H1 (cell line): ENCODE data around the gene HSPA12A. TPM values are rescaled to one million over a fixed set of nuclear protein-coding genes. Genes with fewer than 3 reads are reported as not detected.

Experiments
- CTCF ChIA-PET: fragments of 300-600 bp; sonication (Branson Sonifier 250); formaldehyde crosslinking; loops from one replicate; lab custom pipeline; 2021; ENCODE audit not compliant: partially characterized antibody; lab: Charles Lee
- POLR2A ChIA-PET: fragments of 300-600 bp; sonication (Branson Sonifier 250); formaldehyde crosslinking; loops from one replicate; lab custom pipeline; 2021; ENCODE audit warnings: inconsistent platforms; ENCODE audit not compliant: partially characterized antibody; lab: Charles Lee
- DNase-seq, 2 experiments: peaks; one replicate each; pipeline versions ENCODE4 v3.0.0 to v3.0.0-alpha.2; 2010 to 2022; ENCODE audit warnings: low spot score in 2 of 2, low read depth in 1 of 2, mixed read lengths in 1 of 2
- FAIRE-seq: peaks from 2 replicates; lab custom pipeline; 2011; peaks lifted over from hg19 to GRCh38; lab: Jason Lieb, UNC
- H2AFZ ChIP-seq: 2 replicates; pipeline ENCODE4 v1.8.1; 2012; ENCODE audit warnings: low read length, inconsistent platforms
- H2AK5ac ChIP-seq: 2 replicates; pipeline ENCODE4 v1.6.1; 2013; ENCODE audit warnings: low read depth, low read length
- H2BK120ac ChIP-seq: replicated peaks from 2 replicates; pipeline ENCODE3; 2013; ENCODE audit warnings: low read depth, low read length, inconsistent platforms
- H2BK12ac ChIP-seq: 2 replicates; pipeline ENCODE4 v1.6.1; 2013; ENCODE audit warnings: low read depth, low read length
- H2BK15ac ChIP-seq: 2 replicates; pipeline ENCODE4 v1.6.1; 2013; ENCODE audit warnings: low read length
- H2BK20ac ChIP-seq: 2 replicates; pipeline ENCODE4 v1.6.1; 2013; ENCODE audit warnings: low read length
- H2BK5ac ChIP-seq: 2 replicates; pipeline ENCODE4 v1.6.1; 2013; ENCODE audit warnings: low read depth, low read length
- H3K14ac ChIP-seq: 2 replicates; pipeline ENCODE4 v1.6.1; 2013; ENCODE audit warnings: inconsistent platforms; ENCODE audit not compliant: insufficient read length
- H3K18ac ChIP-seq: 2 replicates; pipeline ENCODE4 v1.6.1; 2013; ENCODE audit warnings: low read length; ENCODE audit errors: extremely low read depth
- H3K23ac ChIP-seq: 2 replicates; pipeline ENCODE4 v1.6.1; 2013; ENCODE audit warnings: inconsistent platforms; ENCODE audit not compliant: insufficient read length
- H3K23me2 ChIP-seq: 2 replicates; pipeline ENCODE4 v1.6.1; 2013; ENCODE audit warnings: low read depth, low read length
- H3K27ac ChIP-seq: 2 replicates; pipeline ENCODE4 v1.6.1; 2011; ENCODE audit warnings: low read depth, low read length, inconsistent platforms
- H3K27me3 ChIP-seq, 4 experiments: replicated peaks in 1 of 4; 1 replicate in 1 of 4; 2 replicates in 3 of 4; pipeline versions ENCODE4 v1.6.1 to v1.8.1; 2011 to 2013; ENCODE audit warnings: low read length in 3 of 4, mild to moderate bottlenecking in 3 of 4, inconsistent platforms in 2 of 4, mixed read lengths in 2 of 4, moderate library complexity in 1 of 4; ENCODE audit not compliant: control insufficient read depth in 3 of 4, insufficient read depth in 3 of 4; ENCODE audit errors: extremely low read depth in 1 of 4
- H3K36me3 ChIP-seq, 4 experiments: 2 replicates each; pipeline versions ENCODE4 v1.6.1 to v1.8.1; 2011 to 2013; ENCODE audit warnings: mild to moderate bottlenecking in 4 of 4, low read length in 3 of 4, moderate library complexity in 2 of 4, control low read depth in 1 of 4, inconsistent platforms in 1 of 4; ENCODE audit not compliant: insufficient read depth in 4 of 4, control insufficient read depth in 2 of 4
- H3K4ac ChIP-seq: replicated peaks from 2 replicates; pipeline ENCODE3; 2013; ENCODE audit warnings: low read length, low read depth, mixed read lengths, inconsistent platforms; ENCODE audit not compliant: insufficient read length
- H3K4me1 ChIP-seq, 4 experiments: replicated peaks in 1 of 4; 1 replicate in 1 of 4; 2 replicates in 3 of 4; pipeline versions ENCODE4 v1.6.1 to v1.8.1; 2011 to 2013; ENCODE audit warnings: low read length in 3 of 4, inconsistent platforms in 2 of 4, mixed read lengths in 1 of 4; ENCODE audit not compliant: insufficient read depth in 4 of 4, control insufficient read depth in 3 of 4
- H3K4me2 ChIP-seq, 2 experiments: 2 replicates each; pipeline versions ENCODE4 v1.6.1 to v1.8.1; 2011 to 2013; ENCODE audit warnings: low read depth in 2 of 2, low read length in 2 of 2, control low read depth in 1 of 2, inconsistent platforms in 1 of 2, mild to moderate bottlenecking in 1 of 2; ENCODE audit not compliant: insufficient read depth in 1 of 2
- H3K4me3 ChIP-seq, 4 experiments: fragments of 200-600, 300-600 bp in 1 of 4; sonication (generic), shearing (Covaris generic), sonication (Bioruptor Twin) in 1 of 4; 2 replicates each; pipeline versions ENCODE4 v1.5.1 to v1.8.1; 2011 to 2016; ENCODE audit warnings: low read length in 4 of 4, low read depth in 3 of 4, control low read depth in 2 of 4, inconsistent platforms in 2 of 4, mild to moderate bottlenecking in 2 of 4, mixed read lengths in 1 of 4, moderate library complexity in 1 of 4; ENCODE audit not compliant: insufficient read depth in 2 of 4; ENCODE audit errors: extremely low read depth in 1 of 4
- H3K56ac ChIP-seq: replicated peaks from 2 replicates; pipeline ENCODE3; 2013; ENCODE audit warnings: low read depth, mild to moderate bottlenecking, mixed read lengths, low read length, inconsistent platforms; ENCODE audit not compliant: insufficient read length
- H3K79me1 ChIP-seq: 2 replicates; pipeline ENCODE4 v1.6.1; 2013; ENCODE audit warnings: low read depth, low read length, control low read depth
- H3K79me2 ChIP-seq, 2 experiments: 2 replicates each; pipeline versions ENCODE4 v1.6.1 to v1.8.1; 2012 to 2013; ENCODE audit warnings: low read length in 2 of 2, mild to moderate bottlenecking in 2 of 2, inconsistent platforms in 1 of 2; ENCODE audit not compliant: insufficient read depth in 2 of 2, control insufficient read depth in 1 of 2
- H3K9ac ChIP-seq, 4 experiments: replicated peaks in 1 of 4; 1 replicate in 1 of 4; 2 replicates in 3 of 4; pipeline versions ENCODE4 v1.6.1 to v1.8.1; 2011 to 2013; ENCODE audit warnings: low read depth in 3 of 4, low read length in 3 of 4, control low read depth in 2 of 4, mild to moderate bottlenecking in 2 of 4, moderate library complexity in 2 of 4, inconsistent platforms in 1 of 4; ENCODE audit errors: extremely low read depth in 1 of 4
- H3K9me3 ChIP-seq, 2 experiments: 2 replicates each; pipeline versions ENCODE4 v1.6.1 to v1.8.1; 2012 to 2013; ENCODE audit warnings: mild to moderate bottlenecking in 2 of 2, moderate library complexity in 2 of 2, control low read depth in 1 of 2, inconsistent platforms in 1 of 2, low read depth in 1 of 2, low read length in 1 of 2, mixed read lengths in 1 of 2; ENCODE audit not compliant: insufficient read depth in 2 of 2
- H4K20me1 ChIP-seq, 2 experiments: replicated peaks in 1 of 2; 2 replicates each; pipeline versions ENCODE3 to v1.8.1; 2011 to 2013; ENCODE audit warnings: inconsistent platforms in 2 of 2, low read length in 2 of 2, mild to moderate bottlenecking in 1 of 2; ENCODE audit not compliant: insufficient read depth in 2 of 2, control insufficient read depth in 1 of 2
- H4K5ac ChIP-seq: 2 replicates; pipeline ENCODE4 v1.6.1; 2013; ENCODE audit warnings: low read length, low read depth, mixed read lengths, inconsistent platforms; ENCODE audit not compliant: insufficient read length
- H4K8ac ChIP-seq: 2 replicates; pipeline ENCODE4 v1.8.0; 2013; ENCODE audit warnings: mild to moderate bottlenecking, moderate library complexity, low read length, inconsistent platforms; ENCODE audit not compliant: insufficient read depth; ENCODE audit errors: extremely low read depth
- H4K91ac ChIP-seq: replicated peaks from 2 replicates; pipeline ENCODE3; 2013; ENCODE audit warnings: low read length, mixed read lengths, inconsistent platforms; ENCODE audit not compliant: insufficient read length
- BRCA1 ChIP-seq: IDR thresholded peaks from 2 replicates; pipeline ENCODE4 v1.6.1; 2012; ENCODE audit warnings: low read depth, low read length, improper control_type of control experiment
- CHD1 ChIP-seq: IDR thresholded peaks from 2 replicates; pipeline ENCODE4 v1.6.1; 2012; ENCODE audit warnings: low read depth, low read length, improper control_type of control experiment
- CHD2 ChIP-seq: IDR thresholded peaks from 2 replicates; pipeline ENCODE4 v1.6.1; 2012; ENCODE audit warnings: low read length, improper control_type of control experiment
- HDAC2 ChIP-seq, 2 experiments: fragments of 300-600 bp in 1 of 2; sonication (generic) in 1 of 2; IDR thresholded peaks; 2 replicates each; pipeline ENCODE4 v1.6.1; 2011 to 2012; ENCODE audit warnings: low read depth in 2 of 2, low read length in 2 of 2, mild to moderate bottlenecking in 2 of 2, moderate library complexity in 2 of 2, borderline replicate concordance in 1 of 2, inconsistent platforms in 1 of 2
- JUN ChIP-seq: IDR thresholded peaks from 2 replicates; pipeline ENCODE4 v1.6.1; 2011; ENCODE audit warnings: low read depth, mild to moderate bottlenecking, improper control_type of control experiment, low read length
- KDM4A ChIP-seq: IDR thresholded peaks from one replicate; pipeline ENCODE4 v1.7.1; 2012; ENCODE audit warnings: low read depth, mild to moderate bottlenecking, moderate library complexity, low read length, inconsistent platforms; ENCODE audit not compliant: severe bottlenecking
- KDM5A ChIP-seq: fragments of 200-600 bp; IDR thresholded peaks from 2 replicates; pipeline ENCODE4 v1.7.1; 2012; ENCODE audit warnings: mild to moderate bottlenecking, low read length, inconsistent platforms, mixed read lengths
- RFX5 ChIP-seq: IDR thresholded peaks from 2 replicates; pipeline ENCODE4 v1.6.1; 2011; ENCODE audit warnings: low read depth, low read length, improper control_type of control experiment, borderline replicate concordance
- RXRA ChIP-seq: IDR thresholded peaks from 2 replicates; pipeline ENCODE4 v1.6.1; 2011; ENCODE audit warnings: low read depth, mild to moderate bottlenecking, low read length, moderate library complexity; ENCODE audit not compliant: insufficient read depth
- SIRT6 ChIP-seq: IDR thresholded peaks from one replicate; pipeline ENCODE4 v1.7.1; 2012; ENCODE audit warnings: low read length, inconsistent platforms
- SIX5 ChIP-seq: IDR thresholded peaks from 2 replicates; pipeline ENCODE4 v1.6.1; 2011; ENCODE audit warnings: mild to moderate bottlenecking, low read depth, low read length
- TAF1 ChIP-seq: IDR thresholded peaks from 2 replicates; pipeline ENCODE4 v1.6.1; 2011; ENCODE audit warnings: mild to moderate bottlenecking, low read depth, low read length
- TAF7 ChIP-seq: optimal IDR thresholded peaks from 2 replicates; pipeline ENCODE3; 2011; ENCODE audit warnings: low read depth, mild to moderate bottlenecking, inconsistent platforms, low read length, moderate library complexity, borderline replicate concordance
- TCF12 ChIP-seq: IDR thresholded peaks from 2 replicates; pipeline ENCODE4 v1.6.1; 2011; ENCODE audit warnings: low read depth, mild to moderate bottlenecking, low read length
- whole genome bisulfite sequencing, 2 experiments: shearing (Covaris generic) in 1 of 2; methylation state at CpG; one replicate each; pipeline versions ENCODE4 v1.1.6 to v1.1.7; 2013 to 2015; ENCODE audit warnings: low lambda C conversion rate in 2 of 2, mixed read lengths in 2 of 2, inconsistent platforms in 1 of 2, low coverage in 1 of 2, missing lambda C conversion rate in 1 of 2; ENCODE audit not compliant: insufficient replicate concordance in 2 of 2, insufficient coverage in 1 of 2, insufficient read length in 1 of 2; ENCODE audit errors: extremely low coverage in 1 of 2, missing lambda C conversion rate in 1 of 2; 5-methylcytosine and 5-hydroxymethylcytosine counted together
- polyA plus RNA-seq, 7 experiments: library from polyadenylated mRNA; depleted of rRNA in 3 of 7; stranded (reverse) in 5 of 7; unstranded in 2 of 7; fragments of >200 nt in 5 of 7; fragments of 200-250 nt in 2 of 7; gene quantifications; 1 replicate in 5 of 7; 2 replicates in 1 of 7; 4 replicates in 1 of 7; pipeline versions ENCODE4 v1.2.1 to v1.2.3, GENCODE V29; 2011 to 2013; ENCODE audit warnings: missing spikeins in 2 of 7, mixed read lengths in 2 of 7
- total RNA-seq: library from RNA; stranded (reverse); fragmentation: NEBNext Ultra II Directional; extraction: Animal tissue kit (Norgen Biotek cat#: 25700); gene quantifications from 2 replicates; pipeline ENCODE4 v1.2.1, GENCODE V29; 2021
- TF ChIP-seq, protein P1 (sequence below): IDR thresholded peaks from 2 replicates; pipeline ENCODE4 v1.6.1; 2012; ENCODE audit warnings: inconsistent platforms

The HSPA12A gene
- total and polyA plus RNA-seq, 2 of the 8 experiments (the other 6 are each of a cell fraction or from before 2014, with no cell fraction given), result 3.1 to 6.9 TPM

DNA sequence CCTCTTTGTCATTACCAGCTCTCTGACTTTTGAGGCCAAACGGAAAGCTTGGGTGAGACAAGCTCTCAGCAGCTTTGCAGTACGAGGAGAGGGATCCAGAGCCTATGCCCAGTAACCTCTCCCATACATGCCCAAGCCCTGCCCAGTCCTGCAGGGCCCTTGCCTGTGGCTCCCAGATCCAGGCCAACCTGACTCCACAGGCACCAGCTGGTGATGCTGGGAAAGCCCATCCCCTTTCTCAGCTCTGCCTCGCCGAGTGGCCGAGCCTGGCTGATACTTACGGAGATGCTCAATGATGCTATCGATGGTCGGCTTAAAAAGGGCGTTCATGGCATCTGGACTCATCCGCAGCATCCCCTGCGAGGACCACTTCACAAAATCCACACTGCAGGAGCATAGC lies 66.2 kb downstream of the HSPA12A start:
- Histone ChIP-seq H3K9me3 (no peaks in the 10 kb centered on the region), H2AFZ (no peak overlapping the region), H3K4me2 (no peak overlapping the region), H4K20me1 (no peaks in the 10 kb centered on the region), H3K23me2 (no peaks in the 10 kb centered on the region), H3K4ac (no peak overlapping the region), H3K14ac (no peak overlapping the region), H2BK15ac (no peak overlapping the region), H4K8ac (no peak overlapping the region; the same call in 1 of the 2 replicates), H3K4me1 (peaks cover 0 to 3% (median 0%) of the 10 kb centered on the region in 4 experiments; a peak in 1 of 7 replicates), H4K91ac (no peak overlapping the region), H2BK20ac (no peak overlapping the region), H3K4me3 (no peak overlapping the region), H2AK5ac (no peak overlapping the region), H2BK12ac (peak overlapping the region; percentile 43; the same call in 1 of the 2 replicates), H3K23ac (no peak overlapping the region), H3K9ac (no peak overlapping the region), H2BK120ac (no peak overlapping the region), H3K36me3 (no peaks in the 10 kb centered on the region), H3K79me2 (no peaks in the 10 kb centered on the region), H3K27me3 (no peaks in the 10 kb centered on the region), H4K5ac (no peak overlapping the region), H3K56ac (no peak overlapping the region), H3K79me1 (no peaks in the 10 kb centered on the region), H2BK5ac (no peak overlapping the region), H3K18ac (no peak overlapping the region), H3K27ac (no peak overlapping the region)
- ChIA-PET CTCF (interaction anchor here (0.7 to 3.3 kb wide), 9 partner anchors 7 to 490 kb away, joined by 3 to 13 read pairs (median 5); no protein-coding TSS in a partner anchor), POLR2A (interaction anchor here (0.6 kb wide), 1 partner anchor 173 kb away, joined by 4 read pairs; the partner anchor contains the start of gene ENO4)
- 95% methylated on average over 11 of the region's 11 CpGs; no CpG with 5 or more reads in 1 of the 2 experiments for WGBS, 2 experiments
- TF ChIP-seq JUN, result no peak
- no peak for TF ChIP-seq RFX5
- TF ChIP-seq, protein P1, sequence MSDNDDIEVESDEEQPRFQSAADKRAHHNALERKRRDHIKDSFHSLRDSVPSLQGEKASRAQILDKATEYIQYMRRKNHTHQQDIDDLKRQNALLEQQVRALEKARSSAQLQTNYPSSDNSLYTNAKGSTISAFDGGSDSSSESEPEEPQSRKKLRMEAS, result no peak
- TF ChIP-seq HDAC2 (IDR thresholded peaks at IDR 0.05; ENCODE audit: borderline replicate concordance in 1 of 2, low read depth in 2 of 2, low read length in 2 of 2), result no peak
- TF ChIP-seq TAF1, result no peak
- TF ChIP-seq CHD2, result no peak
- TF ChIP-seq KDM5A, result no peak
- no peak for TF ChIP-seq SIRT6
- TF ChIP-seq CHD1, result no peak
- TF ChIP-seq TCF12, result no peak
- no peak for TF ChIP-seq BRCA1
- no peak for TF ChIP-seq SIX5
- TF ChIP-seq TAF7, result no peak
- no peak for TF ChIP-seq KDM4A
- no peak for TF ChIP-seq RXRA
- FAIRE-seq (no peak), DNase-seq (no peak)
